K562 treated with DMSO at 1 percent for 48 hours (cell line): ENCODE measurements around the gene ARR3. TPM values are rescaled to one million over a fixed set of nuclear protein-coding genes. Genes with fewer than 3 reads are reported as not detected.

Source experiments
- total RNA-seq: library from RNA; unstranded; fragments of 300-600 nt; gene quantifications from 2 replicates; pipeline ENCODE4 v1.2.3, GENCODE V29; 2022; ENCODE audit warnings: low replicate concordance; ENCODE audit errors: extremely low read depth

ARR3 gene
- total RNA-seq: not detected in 2 replicates

GRCh38 chrX:70268034-70268433, at the start of gene ARR3:
TSS of gene ARR3 (plus strand) at chrX:70268334. CDS start at chrX:70269386, 1,052 bp downstream.

GRCh38 chrX:70234355-70234754, 33.8 kb upstream of the ARR3 start, which contains the start of gene AWAT1:
TSS of gene AWAT1 (plus strand) at chrX:70234655. CDS start at chrX:70234696, 41 bp downstream.

GRCh38 chrX:70260104-70260503, 8.0 kb upstream of the ARR3 start, which contains the start of gene P2RY4:
TSS of gene P2RY4 (minus strand) at chrX:70260204. CDS start at chrX:70259624, 580 bp downstream.

GRCh38 chrX:70281951-70282350, 13.8 kb downstream of the ARR3 start, which contains the start of gene RAB41:
TSS of gene RAB41 (plus strand) at chrX:70282172. CDS start at chrX:70282218, 46 bp downstream.

GRCh38 chrX:70289793-70290770, 21.9 kb downstream of the ARR3 start, which contains the start of the genes KIF4A and PDZD11:
TSS of gene KIF4A (plus strand) at chrX:70290104. CDS start at chrX:70290459, 355 bp downstream.
TSS of gene PDZD11 (minus strand) at chrX:70289927. CDS start at chrX:70289341, 586 bp downstream.

Other genes with a start within 250 kb of the ARR3 start
- gene AWAT2, start 218.4 kb upstream of the ARR3 start, total RNA-seq: not detected in 2 replicates
- not detected in 2 replicates for gene OTUD6A, start 205.9 kb upstream of the ARR3 start, total RNA-seq
- not detected in 2 replicates for gene IGBP1, start 134.9 kb upstream of the ARR3 start, total RNA-seq
- not detected in 2 replicates for gene DGAT2L6, start 90.9 kb upstream of the ARR3 start, total RNA-seq
- not detected in 2 replicates for gene AWAT1, start 33.7 kb upstream of the ARR3 start, total RNA-seq
- not detected in 2 replicates for gene P2RY4, start 8.1 kb upstream of the ARR3 start, total RNA-seq
- gene RAB41, start 13.8 kb downstream of the ARR3 start, total RNA-seq: not detected in 2 replicates
- not detected in 2 replicates for gene PDZD11, start 21.6 kb downstream of the ARR3 start, total RNA-seq
- not detected in 2 replicates for gene KIF4A, start 21.8 kb downstream of the ARR3 start, total RNA-seq
- not detected in 2 replicates for gene GDPD2, start 155.0 kb downstream of the ARR3 start, total RNA-seq
- not detected in 2 replicates for gene DLG3, start 176.5 kb downstream of the ARR3 start, total RNA-seq